Activated T-cell treated with anti-CD3 and anti-CD28 coated beads for 24 hours (primary cell): ENCODE data around the gene VWA5A.
"Not testable (repeated sequence)": the region's sequence is repeated elsewhere in the genome, so short reads cannot be mapped to it uniquely, and the experiment has no call there.

Source experiments
- DNase-seq: peaks from one replicate; pipeline ENCODE4 v3.0.0-alpha.2; 2020; ENCODE audit warnings: low read depth

Gene VWA5A

GRCh38 chr11:124170315-124170714 is 55.1 kb downstream of the VWA5A start:
- DNase-seq: not testable (repeated sequence)

- DNase-seq: no peak
These were observed 55.7 kb downstream of the VWA5A start for GRCh38 chr11:124170801-124171586.

- DNase-seq: no peak
These were observed 56.9 kb downstream of the VWA5A start for GRCh38 chr11:124172101-124172500.

GRCh38 chr11:124172599-124172998 is 57.3 kb downstream of the VWA5A start:
- no peak for DNase-seq

GRCh38 chr11:124174001-124174583 is 58.8 kb downstream of the VWA5A start:
- no peak for DNase-seq

GRCh38 chr11:124176925-124177715 is 61.9 kb downstream of the VWA5A start:
- no peak for DNase-seq

GRCh38 chr11:124179310-124179709 is 64.1 kb downstream of the VWA5A start:
- no peak for DNase-seq

GRCh38 chr11:124183068-124183467 is 67.8 kb downstream of the VWA5A start, which contains the start of gene OR10D3:
Gene OR10D3 (plus strand): TSS chr11:124183345. CDS start chr11:124185270, 1,925 bp downstream.
- no peak for DNase-seq

GRCh38 chr11:124190298-124191139 is 75.3 kb downstream of the VWA5A start:
- no peak for DNase-seq

GRCh38 chr11:124193221-124194010 is 78.2 kb downstream of the VWA5A start:
- DNase-seq: no peak

- DNase-seq: no peak
These were observed 79.3 kb downstream of the VWA5A start for GRCh38 chr11:124194293-124195188.

- peak; percentile 30 for DNase-seq
These were observed 80.0 kb downstream of the VWA5A start for GRCh38 chr11:124195189-124195734.
